Thyroid gland (tissue), 4 donors: ENCODE results near the gene UCN. TPM values are rescaled to one million over a fixed set of nuclear protein-coding genes. Genes with fewer than 3 reads are reported as not detected.
"Not testable (repeated sequence)": the region's sequence is repeated elsewhere in the genome, so short reads cannot be mapped to it uniquely, and the experiment has no call there.

ENCODE experiments used
- DNase-seq, 2 donors: peaks; one replicate each; pipeline ENCODE4 v3.0.0-alpha.2; 2019
- H3K27ac ChIP-seq, 3 donors: fragments of 200-600 bp; sonication (generic); 1 replicate in 2 of 3; 2 replicates in 1 of 3; pipeline ENCODE4 v1.5.1; 2016 to 2019; ENCODE audit warnings: mild to moderate bottlenecking in 1 of 3, moderate library complexity in 1 of 3
- H3K27me3 ChIP-seq: fragments of 200-600 bp; sonication (generic); one replicate; pipeline ENCODE4 v1.5.1; 2019
- H3K36me3 ChIP-seq, 2 donors: fragments of 200-600 bp; sonication (generic); one replicate each; pipeline ENCODE4 v1.5.1; 2016 to 2019
- H3K4me1 ChIP-seq, 2 donors: fragments of 200-600 bp; sonication (generic); one replicate each; pipeline ENCODE4 v1.5.1; 2017 to 2019
- H3K4me3 ChIP-seq, 3 donors: fragments of 200-600 bp; sonication (generic); replicated peaks in 1 of 3; 1 replicate in 2 of 3; 2 replicates in 1 of 3; pipeline ENCODE4 v1.5.1; 2016; ENCODE audit warnings: mild to moderate bottlenecking in 1 of 3
- H3K9me3 ChIP-seq: fragments of 200-600 bp; sonication (generic); one replicate; pipeline ENCODE4 v1.5.1; 2017
- CTCF ChIP-seq, 6 experiments: fragments of 200-600 bp in 3 of 6; fragments of 450-650 bp in 3 of 6; sonication (generic) in 3 of 6; IDR thresholded peaks; one replicate each; pipeline ENCODE4 v1.5.1; 2016 to 2019; ENCODE audit warnings: antibody characterized with exemption in 6 of 6, mild to moderate bottlenecking in 2 of 6, inconsistent platforms in 1 of 6, moderate library complexity in 1 of 6
- POLR2A ChIP-seq, 2 donors: fragments of 450-650 bp; IDR thresholded peaks; one replicate each; pipeline ENCODE4 v1.6.1; 2017; ENCODE audit warnings: antibody characterized with exemption in 2 of 2, mild to moderate bottlenecking in 2 of 2, moderate library complexity in 1 of 2
- WGBS, 2 donors: methylation state at CpG; one replicate each; pipeline ENCODE4 v1.1.5; 2017; 5-methylcytosine and 5-hydroxymethylcytosine counted together
- intact Hi-C: fragments of 100-400 bp; cut with DNase I; formaldehyde crosslinking; loops from one replicate; pipeline ENCODE4 v1.15.1; 2023
- total RNA-seq, 4 donors: library from RNA; depleted of rRNA; stranded (reverse); fragments of >200 nt; gene quantifications; one replicate each; pipeline ENCODE4 v1.2.3, GENCODE V29; 2016

The UCN gene
- total RNA-seq, 4 donors from 2014 or later, result 1.1 to 2.5 (median 2.0) TPM

- Histone ChIP-seq H3K4me3 (no peak overlapping the region), H3K27ac (no peak overlapping the region), H3K36me3 (no peaks in the 10 kb centered on the region), H3K9me3 (no peaks in the 10 kb centered on the region), H3K27me3 (no peaks in the 10 kb centered on the region), H3K4me1 (no peaks in the 10 kb centered on the region)
- DNase-seq, result no peak
- TF ChIP-seq POLR2A (IDR thresholded peaks at IDR 0.05) (no peak), CTCF (IDR thresholded peaks at IDR 0.05) (no peak)
- intact Hi-C loops, result no loop called here
- WGBS, 2 donors, result 77 to 78% methylated on average over 11 of the region's 11 CpGs
Observed at GRCh38 chr2:27271631-27272340, 36.5 kb downstream of the UCN start.

- no peak for TF ChIP-seq CTCF (IDR thresholded peaks at IDR 0.05)
- H3K9me3 ChIP-seq, result no peaks in the 10 kb centered on the region
- no peaks in the 10 kb centered on the region for H3K36me3 ChIP-seq
- WGBS, 2 donors, result 86 to 95% methylated on average over 2 of the region's 2 CpGs
- DNase-seq, result no peak
- no peaks in the 10 kb centered on the region for H3K27me3 ChIP-seq
- intact Hi-C loops, result no loop called here
- no peak overlapping the region for H3K27ac ChIP-seq
- no peak overlapping the region for H3K4me3 ChIP-seq
- H3K4me1 ChIP-seq, result no peaks in the 10 kb centered on the region
Observed at GRCh38 chr2:27270670-27271069, 37.6 kb downstream of the UCN start.

GRCh38 chr2:27270131-27270530, 38.1 kb downstream of the UCN start:
- no peak overlapping the region for H3K27ac ChIP-seq
- H3K36me3 ChIP-seq, result no peaks in the 10 kb centered on the region
- no peaks in the 10 kb centered on the region for H3K27me3 ChIP-seq
- TF ChIP-seq CTCF (IDR thresholded peaks at IDR 0.05) (no peak), POLR2A (IDR thresholded peaks at IDR 0.05) (no peak)
- H3K4me1 ChIP-seq, result peaks cover 3 to 4% of the 10 kb centered on the region in 2 donors
- 86% methylated on average over 3 of the region's 3 CpGs for WGBS, 2 donors
- no peak for DNase-seq
- intact Hi-C loops, result no loop called here
- no peak overlapping the region for H3K4me3 ChIP-seq
- H3K9me3 ChIP-seq, result no peaks in the 10 kb centered on the region

- DNase-seq, H3K9me3 ChIP-seq, H3K27me3 ChIP-seq, H3K27ac ChIP-seq, H3K36me3 ChIP-seq, H3K4me3 ChIP-seq, intact Hi-C loops: not testable (repeated sequence)
- peaks cover 20 to 22% of the 10 kb centered on the region in 2 donors for H3K4me1 ChIP-seq
- WGBS, 2 donors, result 56 to 62% methylated on average over 13 of the region's 13 CpGs
Observed at GRCh38 chr2:27268296-27268695, 39.9 kb downstream of the UCN start.

- H3K27ac ChIP-seq, result no peak overlapping the region
- H3K36me3 ChIP-seq, result no peaks in the 10 kb centered on the region
- intact Hi-C loops, result no loop called here
- peaks cover 30 to 38% of the 10 kb centered on the region in 2 donors for H3K4me1 ChIP-seq
- peaks cover 29% of the 10 kb centered on the region for H3K27me3 ChIP-seq
- TF ChIP-seq POLR2A (IDR thresholded peaks at IDR 0.05) (no peak), CTCF (IDR thresholded peaks at IDR 0.05) (no peak)
- DNase-seq, result no peak
- no peak overlapping the region for H3K4me3 ChIP-seq
- no peaks in the 10 kb centered on the region for H3K9me3 ChIP-seq
Observed at GRCh38 chr2:27265536-27265870, 42.7 kb downstream of the UCN start.
